Loucy (cell line): Measurements from ENCODE around the gene SLX4.

Experiments used
- EZH2phosphoT487 ChIP-seq: fragments of 200-600 bp; IDR thresholded peaks from 2 replicates; pipeline ENCODE4 v1.6.1; 2018; ENCODE audit warnings: antibody characterized with exemption, mild to moderate bottlenecking, moderate library complexity, borderline replicate concordance
- TF ChIP-seq, protein P1 (sequence below): fragments of 200-600 bp; sonication (generic); conservative IDR thresholded peaks from 2 replicates; pipeline ENCODE4 v1.5.1; 2014; ENCODE audit warnings: mild to moderate bottlenecking, antibody characterized with exemption, low read length

DNA sequence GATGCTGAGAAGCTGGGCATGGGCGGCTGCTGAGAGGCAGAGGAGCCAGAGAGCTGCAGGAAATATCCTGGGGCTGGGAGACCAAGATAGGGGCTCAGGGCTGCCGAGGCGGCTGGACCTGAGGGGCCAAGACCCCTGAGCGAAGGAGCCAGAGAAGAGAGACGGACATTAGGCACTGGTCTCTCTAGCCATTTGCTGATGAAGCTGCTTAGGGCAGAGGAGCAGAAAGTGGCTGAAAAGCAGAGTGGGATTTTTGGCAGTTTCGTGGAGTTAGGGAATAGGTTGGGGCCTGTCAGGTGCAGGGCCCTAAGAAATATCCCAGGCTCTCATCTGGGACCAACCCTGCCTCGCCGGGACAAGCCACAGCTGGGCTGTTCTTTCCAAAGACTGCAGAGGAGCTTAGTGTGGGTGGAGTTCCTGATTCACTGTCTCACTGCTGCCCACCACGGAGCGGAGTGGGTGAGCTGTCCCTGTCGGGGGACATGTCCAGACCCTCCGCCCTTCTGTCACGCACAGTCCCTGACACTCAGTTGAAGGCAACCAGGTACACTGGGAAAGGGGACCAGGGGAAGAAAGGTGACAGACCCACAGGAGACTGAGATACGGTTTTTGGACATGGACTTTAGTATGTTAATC lies 31.8 kb upstream of the SLX4 start:
- TF ChIP-seq, protein P1, sequence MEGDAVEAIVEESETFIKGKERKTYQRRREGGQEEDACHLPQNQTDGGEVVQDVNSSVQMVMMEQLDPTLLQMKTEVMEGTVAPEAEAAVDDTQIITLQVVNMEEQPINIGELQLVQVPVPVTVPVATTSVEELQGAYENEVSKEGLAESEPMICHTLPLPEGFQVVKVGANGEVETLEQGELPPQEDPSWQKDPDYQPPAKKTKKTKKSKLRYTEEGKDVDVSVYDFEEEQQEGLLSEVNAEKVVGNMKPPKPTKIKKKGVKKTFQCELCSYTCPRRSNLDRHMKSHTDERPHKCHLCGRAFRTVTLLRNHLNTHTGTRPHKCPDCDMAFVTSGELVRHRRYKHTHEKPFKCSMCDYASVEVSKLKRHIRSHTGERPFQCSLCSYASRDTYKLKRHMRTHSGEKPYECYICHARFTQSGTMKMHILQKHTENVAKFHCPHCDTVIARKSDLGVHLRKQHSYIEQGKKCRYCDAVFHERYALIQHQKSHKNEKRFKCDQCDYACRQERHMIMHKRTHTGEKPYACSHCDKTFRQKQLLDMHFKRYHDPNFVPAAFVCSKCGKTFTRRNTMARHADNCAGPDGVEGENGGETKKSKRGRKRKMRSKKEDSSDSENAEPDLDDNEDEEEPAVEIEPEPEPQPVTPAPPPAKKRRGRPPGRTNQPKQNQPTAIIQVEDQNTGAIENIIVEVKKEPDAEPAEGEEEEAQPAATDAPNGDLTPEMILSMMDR: no peak
- TF ChIP-seq EZH2phosphoT487: no peak
